Hematopoietic multipotent progenitor cell treated with erythropoietin and hydrocortisone succinate and interleukin-3 and kit ligand, for 8 days (in vitro differentiated cells): ENCODE data around the gene MSRB1.
A peak's percentile ranks its signal among the peaks of the same experiment; 100 is the strongest.
"Not testable (repeated sequence)": the region's sequence is repeated elsewhere in the genome, so short reads cannot be mapped to it uniquely, and the experiment has no call there.

ENCODE experiments used
- DNase-seq: peaks from one replicate; pipeline ENCODE4 v3.0.0-alpha.2; 2015

Gene MSRB1

DNA sequence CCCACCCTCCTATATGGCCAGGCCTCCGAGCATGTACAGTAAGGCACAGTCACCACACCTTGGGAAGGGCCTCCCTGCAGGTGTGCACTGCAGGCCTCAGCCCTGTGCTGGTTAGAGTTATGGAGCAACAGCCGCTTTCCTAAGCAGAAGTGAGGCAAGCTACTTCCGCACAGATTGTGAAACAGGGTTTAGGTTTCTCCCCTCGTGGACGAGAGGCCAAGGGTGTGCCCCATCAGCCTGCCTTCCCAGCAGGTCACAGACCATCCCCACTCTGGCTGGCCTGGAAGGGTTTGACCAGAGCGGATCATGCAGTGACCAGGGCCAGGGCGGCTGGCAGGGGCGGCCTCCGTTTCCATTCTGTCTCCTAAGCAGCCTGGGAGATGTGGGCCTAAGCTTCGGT, 4.7 kb downstream of the MSRB1 start:
- no peak for DNase-seq

GRCh38 chr16:1936945-1937479, 6.0 kb downstream of the MSRB1 start:
- DNase-seq: no peak

GRCh38 chr16:1933097-1933661, 9.8 kb downstream of the MSRB1 start:
- no peak for DNase-seq

GRCh38 chr16:1932050-1933028, 10.7 kb downstream of the MSRB1 start:
- DNase-seq: peak; percentile 17

- no peak for DNase-seq
Measured at GRCh38 chr16:1930338-1930720, 12.7 kb downstream of the MSRB1 start.

GRCh38 chr16:1929578-1930337, 13.2 kb downstream of the MSRB1 start:
- peak; percentile 79 for DNase-seq

- peak; percentile 41 for DNase-seq
Measured at GRCh38 chr16:1929105-1929504, 13.9 kb downstream of the MSRB1 start.

DNA sequence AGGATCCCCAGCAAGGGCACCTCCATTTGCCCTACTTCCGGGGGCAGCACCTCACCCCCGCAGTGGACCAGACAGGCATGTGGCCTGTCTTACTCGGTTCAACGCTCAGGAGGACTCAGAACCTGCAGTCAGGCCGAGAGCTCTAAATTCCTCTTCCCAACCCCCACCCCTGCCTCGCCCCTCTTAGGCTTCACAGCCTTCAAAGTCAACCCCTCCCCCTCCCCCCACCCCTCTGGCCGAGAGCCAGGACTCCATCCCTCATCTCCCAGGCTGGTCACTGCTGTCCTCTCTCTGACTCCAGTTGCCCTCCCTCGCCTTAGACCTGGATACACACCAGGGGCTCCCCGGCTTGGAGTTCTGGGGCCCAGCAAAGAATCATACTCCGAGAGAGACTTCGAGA, 16.7 kb downstream of the MSRB1 start:
- no peak for DNase-seq

DNA sequence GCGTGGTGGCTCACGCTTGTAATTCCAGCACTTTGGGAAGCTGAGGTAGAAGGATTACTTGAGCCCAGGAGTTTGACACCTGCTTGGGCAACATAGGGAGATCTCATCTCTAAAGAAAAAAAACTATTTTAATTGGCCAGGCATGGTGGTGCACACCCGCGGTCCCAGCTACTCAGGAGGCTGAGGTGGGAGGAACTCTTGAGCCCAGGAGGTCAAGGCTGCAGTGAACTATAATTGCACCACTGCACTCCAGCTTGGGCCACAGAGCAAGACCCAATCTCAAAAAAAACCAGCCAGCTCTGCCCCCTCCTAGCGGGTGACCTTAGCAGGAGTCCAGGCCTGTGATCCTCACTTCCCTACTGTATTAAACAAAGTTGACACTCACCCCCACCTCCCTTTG, 18.9 kb downstream of the MSRB1 start:
- DNase-seq: no peak

GRCh38 chr16:1923299-1924034, 19.5 kb downstream of the MSRB1 start:
- peak; percentile 25 for DNase-seq

GRCh38 chr16:1922357-1922756, 20.6 kb downstream of the MSRB1 start:
- DNase-seq: no peak

DNA sequence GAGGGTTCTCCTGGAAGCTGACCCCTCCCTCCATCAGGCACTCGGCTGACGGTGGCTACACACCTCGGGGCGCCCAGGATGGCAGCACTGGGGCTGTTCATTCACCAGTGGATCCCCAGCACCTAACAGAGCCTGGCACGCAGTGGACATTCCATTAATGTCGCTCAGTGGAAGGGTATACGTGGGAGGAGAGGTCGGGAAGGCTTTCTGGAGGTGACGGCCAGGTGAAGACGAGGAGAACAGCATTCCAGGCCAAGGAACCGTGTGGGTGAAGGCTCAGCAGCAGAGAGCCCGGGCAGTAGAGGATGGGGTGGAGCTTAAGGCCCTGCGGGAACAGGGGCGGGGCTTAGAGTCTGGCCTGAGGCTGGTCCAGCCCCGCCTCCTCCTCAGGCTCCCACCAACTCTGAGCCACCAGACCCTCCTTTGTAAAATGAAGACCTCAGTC, 22.2 kb downstream of the MSRB1 start:
- DNase-seq: peak; percentile 40

GRCh38 chr16:1920122-1920521, 22.9 kb downstream of the MSRB1 start:
- not testable (repeated sequence) for DNase-seq

DNA sequence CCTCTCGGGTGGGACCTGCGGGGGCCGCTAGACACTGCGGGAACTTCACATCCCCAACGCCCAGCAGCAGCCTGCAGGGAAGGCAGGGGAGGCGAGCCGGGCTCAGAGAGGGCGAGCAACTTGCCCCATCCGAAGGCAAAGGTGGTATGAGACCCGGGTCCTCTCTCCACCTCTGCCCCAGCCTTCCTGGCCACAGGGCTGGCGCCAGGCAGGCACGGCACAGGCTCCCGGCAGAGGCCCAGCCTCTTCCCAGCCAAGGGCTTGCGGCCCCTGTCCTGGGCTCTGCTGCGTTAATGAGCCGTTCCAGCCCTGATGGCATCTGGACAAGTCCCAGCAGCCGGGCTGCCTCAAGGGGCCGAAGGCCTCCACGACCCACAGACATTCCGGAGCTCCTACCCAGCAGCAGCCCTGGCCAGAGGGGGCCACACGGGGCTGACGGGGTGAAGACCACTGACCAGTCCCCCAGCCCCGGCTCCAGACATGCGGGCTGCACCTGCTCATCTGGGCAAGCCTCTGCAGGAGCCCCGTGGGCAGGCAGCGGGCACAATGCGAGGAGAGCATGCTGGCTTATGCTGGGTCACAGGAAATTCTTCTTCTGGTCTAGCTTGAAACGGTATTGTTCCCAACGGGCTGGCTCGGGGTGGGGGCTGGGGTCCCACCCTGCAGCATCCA, 23.5 kb downstream of the MSRB1 start:
- no peak for DNase-seq

- no peak for DNase-seq
Measured at GRCh38 chr16:1918351-1919326, 24.4 kb downstream of the MSRB1 start, which contains the start of gene HS3ST6. Gene HS3ST6 (minus strand): TSS chr16:1918415. CDS start chr16:1918323, 92 bp downstream.

- no peak for DNase-seq
Measured at GRCh38 chr16:1917665-1918350, 25.2 kb downstream of the MSRB1 start.

GRCh38 chr16:1917056-1917664, 25.8 kb downstream of the MSRB1 start:
- no peak for DNase-seq

- no peak for DNase-seq
Measured at GRCh38 chr16:1916640-1916990, 26.4 kb downstream of the MSRB1 start.
